Upper lobe of right lung (tissue), 1 donor: Measurements from ENCODE around the gene ATP2C2. TPM values are rescaled to one million over a fixed set of nuclear protein-coding genes. Genes with fewer than 3 reads are reported as not detected.
"Not testable (repeated sequence)": the region's sequence is repeated elsewhere in the genome, so short reads cannot be mapped to it uniquely, and the experiment has no call there.

Experiments used
- ATAC-seq: fragments of 200-7000 bp; cut with Tn5 transposase; one replicate; pipeline ENCODE4 v1.9.1; 2020; ENCODE audit warnings: mild to moderate bottlenecking, moderate library complexity
- DNase-seq: peaks from one replicate; pipeline ENCODE4 v3.0.0-alpha.2; 2020
- H3K27ac ChIP-seq: fragments of 200-600 bp; one replicate; pipeline ENCODE4 v1.8.0; 2022
- H3K27me3 ChIP-seq: fragments of 200-600 bp; one replicate; pipeline ENCODE4 v1.8.0; 2022; ENCODE audit warnings: mild to moderate bottlenecking
- H3K36me3 ChIP-seq: fragments of 200-600 bp; one replicate; pipeline ENCODE4 v1.8.0; 2022
- H3K4me1 ChIP-seq: fragments of 200-600 bp; one replicate; pipeline ENCODE4 v1.8.0; 2022
- H3K4me3 ChIP-seq: fragments of 200-600 bp; one replicate; pipeline ENCODE4 v1.8.0; 2022; ENCODE audit warnings: mild to moderate bottlenecking
- H3K9me3 ChIP-seq: fragments of 200-600 bp; one replicate; pipeline ENCODE4 v1.8.0; 2022
- intact Hi-C: fragments of 100-400 bp; cut with DNase I; formaldehyde crosslinking; loops from one replicate; pipeline ENCODE4 v1.11.0; 2022
- total RNA-seq: library from RNA; stranded (reverse); fragmentation: NEBNext Ultra II Directional; extraction: Animal tissue kit (Norgen Biotek cat#: 25700); gene quantifications from one replicate; pipeline ENCODE4 v1.2.1, GENCODE V29; 2021
- TF ChIP-seq, protein P1 (sequence below): fragments of 200-600 bp; IDR thresholded peaks from one replicate; pipeline ENCODE4 v1.8.0; 2022; ENCODE audit warnings: antibody characterized with exemption
- donor health status: DM: no; HTN: yes; CAD: no; lungs with severe emphysema.

Gene ATP2C2
- total RNA-seq, 1 donor from 2014 or later = 48.9 TPM

- H3K27me3 ChIP-seq = no peaks in the 10 kb centered on the region
- ATAC-seq (no peak), DNase-seq (no peak)
- peaks cover 3% of the 10 kb centered on the region for H3K4me1 ChIP-seq
- no peaks in the 10 kb centered on the region for H3K9me3 ChIP-seq
- no peaks in the 10 kb centered on the region for H3K36me3 ChIP-seq
- TF ChIP-seq, protein P1, sequence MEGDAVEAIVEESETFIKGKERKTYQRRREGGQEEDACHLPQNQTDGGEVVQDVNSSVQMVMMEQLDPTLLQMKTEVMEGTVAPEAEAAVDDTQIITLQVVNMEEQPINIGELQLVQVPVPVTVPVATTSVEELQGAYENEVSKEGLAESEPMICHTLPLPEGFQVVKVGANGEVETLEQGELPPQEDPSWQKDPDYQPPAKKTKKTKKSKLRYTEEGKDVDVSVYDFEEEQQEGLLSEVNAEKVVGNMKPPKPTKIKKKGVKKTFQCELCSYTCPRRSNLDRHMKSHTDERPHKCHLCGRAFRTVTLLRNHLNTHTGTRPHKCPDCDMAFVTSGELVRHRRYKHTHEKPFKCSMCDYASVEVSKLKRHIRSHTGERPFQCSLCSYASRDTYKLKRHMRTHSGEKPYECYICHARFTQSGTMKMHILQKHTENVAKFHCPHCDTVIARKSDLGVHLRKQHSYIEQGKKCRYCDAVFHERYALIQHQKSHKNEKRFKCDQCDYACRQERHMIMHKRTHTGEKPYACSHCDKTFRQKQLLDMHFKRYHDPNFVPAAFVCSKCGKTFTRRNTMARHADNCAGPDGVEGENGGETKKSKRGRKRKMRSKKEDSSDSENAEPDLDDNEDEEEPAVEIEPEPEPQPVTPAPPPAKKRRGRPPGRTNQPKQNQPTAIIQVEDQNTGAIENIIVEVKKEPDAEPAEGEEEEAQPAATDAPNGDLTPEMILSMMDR = no peak
- no peak overlapping the region for H3K4me3 ChIP-seq
- intact Hi-C loops = no loop called here
- H3K27ac ChIP-seq = no peak overlapping the region
Measured at GRCh38 chr16:84392031-84392360, 23.7 kb downstream of the ATP2C2 start.

- H3K27me3 ChIP-seq, intact Hi-C loops, H3K9me3 ChIP-seq, H3K4me1 ChIP-seq, H3K36me3 ChIP-seq: not testable (repeated sequence)
- Histone ChIP-seq H3K4me3 (peak overlapping the region; percentile 3), H3K27ac (peak overlapping the region; percentile 72)
- DNase-seq (peak; percentile 65), ATAC-seq (peak; percentile 67)
Measured at GRCh38 chr16:84396082-84396481, 27.7 kb downstream of the ATP2C2 start.

DNA sequence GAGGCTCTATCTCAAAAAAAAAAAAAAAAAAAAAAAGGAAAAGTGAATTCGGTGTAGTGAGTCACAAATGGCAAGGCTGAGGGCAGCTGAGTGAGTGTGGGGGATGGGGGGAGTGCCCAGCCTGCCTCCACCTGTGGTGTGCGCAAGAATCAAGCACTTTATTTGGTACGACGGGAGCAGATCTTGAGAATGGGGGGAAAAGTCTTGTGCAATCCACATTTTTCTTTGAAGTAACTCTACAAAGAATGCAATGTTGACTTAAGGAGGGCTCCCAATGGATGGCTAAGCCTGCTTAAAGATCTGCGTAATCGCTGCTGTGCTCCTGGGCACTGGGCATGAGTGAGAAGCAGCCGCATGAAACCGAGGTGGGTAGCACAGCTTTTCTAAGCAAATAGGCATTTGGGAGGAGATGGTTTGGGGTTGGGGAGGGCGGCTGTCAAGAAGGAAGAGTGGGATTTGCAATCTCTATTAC is 28.2 kb downstream of the ATP2C2 start:
- Histone ChIP-seq H3K4me3 (no peak overlapping the region), H3K4me1 (peaks cover 3% of the 10 kb centered on the region), H3K27ac (peak overlapping the region; percentile 72), H3K27me3 (no peaks in the 10 kb centered on the region), H3K9me3 (no peaks in the 10 kb centered on the region), H3K36me3 (no peaks in the 10 kb centered on the region)
- peak; percentile 95 for ATAC-seq
- intact Hi-C loops = no loop called here
- peak; percentile 91 for DNase-seq
- TF ChIP-seq, protein P1 = no peak

DNA sequence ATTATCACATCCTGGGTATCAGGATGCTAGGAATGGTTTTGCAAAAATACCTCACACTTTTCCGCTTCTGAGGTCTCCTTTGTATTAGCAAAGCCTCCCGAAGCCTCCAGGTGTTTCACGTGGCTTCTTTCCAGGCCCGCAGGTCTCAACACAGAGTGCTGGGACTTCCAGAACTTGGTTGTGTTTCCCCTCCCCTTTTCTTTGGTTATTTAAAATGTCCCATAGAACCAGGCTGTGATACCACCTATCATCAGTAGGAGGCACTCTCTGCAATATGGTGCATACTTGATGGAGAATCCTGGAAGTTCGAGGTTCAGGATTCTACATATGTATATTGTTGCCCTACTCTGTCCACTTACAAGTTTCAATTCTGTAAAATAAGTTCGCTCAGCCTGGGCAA is 28.8 kb downstream of the ATP2C2 start:
- Histone ChIP-seq H3K4me3 (peak overlapping the region; percentile 16), H3K4me1 (peaks cover 3% of the 10 kb centered on the region), H3K9me3 (no peaks in the 10 kb centered on the region), H3K27ac (peak overlapping the region; percentile 72), H3K27me3 (no peaks in the 10 kb centered on the region), H3K36me3 (no peaks in the 10 kb centered on the region)
- ATAC-seq = peak; percentile 36
- DNase-seq = peak; percentile 51
- intact Hi-C loops = no loop called here
- TF ChIP-seq, protein P1 = peak; percentile 36

- Histone ChIP-seq H3K4me1 (peaks cover 3% of the 10 kb centered on the region), H3K36me3 (no peaks in the 10 kb centered on the region), H3K27ac (peak overlapping the region; percentile 6), H3K4me3 (no peak overlapping the region), H3K9me3 (no peaks in the 10 kb centered on the region), H3K27me3 (no peaks in the 10 kb centered on the region)
- TF ChIP-seq, protein P1 = no peak
- DNase-seq (peak; percentile 6), ATAC-seq (no peak)
- intact Hi-C loops = no loop called here
Measured at GRCh38 chr16:84398701-84399100, 30.4 kb downstream of the ATP2C2 start.

DNA sequence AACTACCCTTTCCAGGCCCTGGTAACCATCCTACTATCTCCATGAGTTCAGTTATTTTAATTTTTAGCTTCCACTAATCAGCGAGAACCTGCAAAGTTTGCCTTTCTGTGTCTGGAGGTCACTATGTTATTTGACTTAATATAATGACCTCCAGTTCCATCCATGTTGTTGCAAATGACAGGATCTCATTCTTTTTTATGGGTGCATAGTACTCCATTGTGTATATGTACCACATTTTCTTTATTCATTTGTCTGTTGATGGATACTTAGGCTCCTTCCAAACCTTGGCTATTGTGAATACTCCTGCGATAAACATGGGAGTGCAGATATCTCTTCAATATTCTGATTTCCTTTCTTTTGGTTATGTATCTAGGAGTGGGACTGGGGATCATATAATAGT is 31.6 kb downstream of the ATP2C2 start:
- H3K4me1 ChIP-seq, H3K4me3 ChIP-seq, intact Hi-C loops, H3K9me3 ChIP-seq, H3K27me3 ChIP-seq, H3K27ac ChIP-seq, DNase-seq, ATAC-seq, H3K36me3 ChIP-seq: not testable (repeated sequence)

GRCh38 chr16:84403435-84403834 is 35.1 kb downstream of the ATP2C2 start:
- DNase-seq, intact Hi-C loops, H3K36me3 ChIP-seq: not testable (repeated sequence)

More at GRCh38 chr16:84403435-84403834, 35.1 kb downstream of the ATP2C2 start:
- H3K4me1 ChIP-seq, H3K27ac ChIP-seq, H3K27me3 ChIP-seq, H3K4me3 ChIP-seq, H3K9me3 ChIP-seq, ATAC-seq: not testable (repeated sequence)
